Thymus (tissue), 11 donors: ENCODE results near the gene SOCS3. TPM values are rescaled to one million over a fixed set of nuclear protein-coding genes. Genes with fewer than 3 reads are reported as not detected.
A peak's percentile ranks its signal among the peaks of the same experiment; 100 is the strongest.

Source experiments
- DNase-seq, 9 donors: peaks; one replicate each; pipeline ENCODE4 v3.0.0-alpha.2; 2013; ENCODE audit warnings: low spot score in 9 of 9, low read depth in 6 of 9, missing footprints in 1 of 9
- H3K27ac ChIP-seq, 2 donors: one replicate each; pipeline ENCODE4 v1.5.1; 2013; ENCODE audit warnings: control low read depth in 1 of 2, low read depth in 1 of 2, low read length in 1 of 2, mild to moderate bottlenecking in 1 of 2, moderate library complexity in 1 of 2
- H3K27me3 ChIP-seq, 2 donors: one replicate each; pipeline ENCODE4 v1.5.1; 2013; ENCODE audit warnings: low read length in 1 of 2; ENCODE audit not compliant: control insufficient read depth in 2 of 2, insufficient read depth in 1 of 2
- H3K36me3 ChIP-seq, 2 donors: one replicate each; pipeline ENCODE4 v1.5.1; 2013; ENCODE audit warnings: low read length in 1 of 2, mild to moderate bottlenecking in 1 of 2, moderate library complexity in 1 of 2; ENCODE audit not compliant: control insufficient read depth in 2 of 2, insufficient read depth in 2 of 2
- H3K4me1 ChIP-seq, 2 donors: one replicate each; pipeline ENCODE4 v1.5.1; 2013; ENCODE audit warnings: low read length in 2 of 2; ENCODE audit not compliant: control insufficient read depth in 2 of 2, insufficient read depth in 2 of 2
- H3K4me3 ChIP-seq, 2 donors: one replicate each; pipeline ENCODE4 v1.5.1; 2013; ENCODE audit warnings: low read length in 2 of 2, control low read depth in 1 of 2, mild to moderate bottlenecking in 1 of 2
- H3K9me3 ChIP-seq, 2 donors: one replicate each; pipeline ENCODE4 v1.5.1; 2013; ENCODE audit warnings: low read length in 1 of 2, mild to moderate bottlenecking in 1 of 2; ENCODE audit not compliant: control insufficient read depth in 2 of 2, insufficient read depth in 1 of 2
- WGBS: extraction: QIAGEN DNeasy Blood & Tissue Kit; methylation state at CpG from one replicate; pipeline ENCODE4 v1.1.7; 2013; 5-methylcytosine and 5-hydroxymethylcytosine counted together
- polyA plus RNA-seq: library from polyadenylated mRNA; stranded (reverse); fragments of 200-250 nt; gene quantifications from one replicate; pipeline ENCODE4 v1.2.3, GENCODE V29; 2013
- total RNA-seq: library from RNA; stranded (reverse); fragments of 120-200 nt; gene quantifications from one replicate; pipeline ENCODE4 v1.2.4, GENCODE V29; 2013
- donor health status: healthy.

The SOCS3 gene
- total and polyA plus RNA-seq, 2 donors = 59.5 to 126 TPM

GRCh38 chr17:78395155-78395554 is 35.3 kb upstream of the SOCS3 start:
- DNase-seq = no peak
- H3K9me3 ChIP-seq = no peaks in the 10 kb centered on the region
- no peak overlapping the region for H3K27ac ChIP-seq
- no peaks in the 10 kb centered on the region for H3K27me3 ChIP-seq
- H3K4me3 ChIP-seq = no peak overlapping the region
- WGBS = over 99% methylated on average over 2 of the region's 2 CpGs
- peaks cover 0 to 2% of the 10 kb centered on the region in 2 donors for H3K4me1 ChIP-seq
- peaks cover 82 to 86% of the 10 kb centered on the region in 2 donors for H3K36me3 ChIP-seq

GRCh38 chr17:78394209-78394608 is 34.3 kb upstream of the SOCS3 start:
- peaks cover 73 to 81% of the 10 kb centered on the region in 2 donors for H3K36me3 ChIP-seq
- no peak for DNase-seq
- H3K4me3 ChIP-seq = no peak overlapping the region
- 95% methylated on average over 7 of the region's 7 CpGs for WGBS
- H3K4me1 ChIP-seq = peaks cover 0 to 10% of the 10 kb centered on the region in 2 donors
- no peak overlapping the region for H3K27ac ChIP-seq
- H3K9me3 ChIP-seq = no peaks in the 10 kb centered on the region
- no peaks in the 10 kb centered on the region for H3K27me3 ChIP-seq

- DNase-seq = no peak
- H3K4me1 ChIP-seq = peaks cover 1 to 16% of the 10 kb centered on the region in 2 donors
- no peaks in the 10 kb centered on the region for H3K9me3 ChIP-seq
- WGBS = 98% methylated on average over 4 of the region's 4 CpGs
- H3K4me3 ChIP-seq = no peak overlapping the region
- peaks cover 66 to 75% of the 10 kb centered on the region in 2 donors for H3K36me3 ChIP-seq
- no peaks in the 10 kb centered on the region for H3K27me3 ChIP-seq
- no peak overlapping the region for H3K27ac ChIP-seq
Observed at GRCh38 chr17:78393575-78393974, 33.7 kb upstream of the SOCS3 start.

DNA sequence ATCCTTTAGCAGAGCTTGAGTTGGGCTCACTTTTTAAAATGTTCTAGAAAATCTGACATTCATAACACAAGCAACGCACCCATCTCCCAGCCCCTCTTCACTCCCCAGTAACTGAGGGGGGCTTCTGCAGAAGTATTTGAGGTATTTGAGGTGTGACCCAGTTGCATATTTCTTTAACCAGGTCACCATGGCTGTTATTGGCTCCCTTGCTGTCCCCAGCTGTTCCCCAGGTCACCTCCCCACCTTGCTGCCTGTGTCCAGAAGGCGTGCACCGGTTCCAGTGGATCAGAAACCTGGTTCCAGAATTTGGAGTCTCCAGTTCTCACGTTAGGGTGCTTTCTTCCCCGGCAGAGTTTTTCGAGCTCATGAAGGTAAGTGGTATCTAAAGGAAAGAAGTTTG is 32.4 kb upstream of the SOCS3 start:
- no peaks in the 10 kb centered on the region for H3K27me3 ChIP-seq
- peaks cover 55 to 62% of the 10 kb centered on the region in 2 donors for H3K36me3 ChIP-seq
- no peak overlapping the region for H3K4me3 ChIP-seq
- H3K9me3 ChIP-seq = no peaks in the 10 kb centered on the region
- WGBS = 98% methylated on average over 6 of the region's 6 CpGs
- no peak for DNase-seq
- H3K4me1 ChIP-seq = peaks cover 6 to 28% of the 10 kb centered on the region in 2 donors
- H3K27ac ChIP-seq = no peak overlapping the region

GRCh38 chr17:78391843-78392242 is 32.0 kb upstream of the SOCS3 start:
- Histone ChIP-seq H3K4me3 (no peak overlapping the region), H3K27ac (no peak overlapping the region), H3K27me3 (no peaks in the 10 kb centered on the region), H3K4me1 (peaks cover 7 to 32% of the 10 kb centered on the region in 2 donors), H3K36me3 (peaks cover 50 to 58% of the 10 kb centered on the region in 2 donors), H3K9me3 (no peaks in the 10 kb centered on the region)
- DNase-seq = no peak
- 96% methylated on average over 4 of the region's 4 CpGs for WGBS

DNA sequence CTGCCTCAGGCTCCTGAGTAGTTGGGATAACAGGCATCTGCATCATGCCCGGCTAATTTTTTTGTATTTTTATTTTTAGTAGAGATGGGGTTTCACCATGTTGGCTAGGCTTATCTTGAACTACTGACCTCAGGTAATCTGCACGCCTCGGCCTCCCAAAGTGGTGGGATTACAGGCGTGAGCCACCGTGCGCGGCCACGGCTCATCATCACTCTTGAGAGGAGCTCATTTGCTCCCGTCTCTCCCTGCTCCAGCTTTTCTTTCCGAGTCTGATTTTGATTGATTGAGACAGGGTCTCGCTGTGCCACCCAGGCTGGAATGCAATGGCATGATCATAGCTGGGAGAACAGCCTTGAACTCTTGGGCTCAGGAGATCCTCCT is 31.2 kb upstream of the SOCS3 start:
- H3K27ac ChIP-seq = no peak overlapping the region
- peaks cover 14 to 40% of the 10 kb centered on the region in 2 donors for H3K4me1 ChIP-seq
- no peak overlapping the region for H3K4me3 ChIP-seq
- WGBS = 98% methylated on average over 11 of the region's 11 CpGs
- H3K36me3 ChIP-seq = peaks cover 42 to 50% of the 10 kb centered on the region in 2 donors
- no peak for DNase-seq
- no peaks in the 10 kb centered on the region for H3K9me3 ChIP-seq
- H3K27me3 ChIP-seq = no peaks in the 10 kb centered on the region

DNA sequence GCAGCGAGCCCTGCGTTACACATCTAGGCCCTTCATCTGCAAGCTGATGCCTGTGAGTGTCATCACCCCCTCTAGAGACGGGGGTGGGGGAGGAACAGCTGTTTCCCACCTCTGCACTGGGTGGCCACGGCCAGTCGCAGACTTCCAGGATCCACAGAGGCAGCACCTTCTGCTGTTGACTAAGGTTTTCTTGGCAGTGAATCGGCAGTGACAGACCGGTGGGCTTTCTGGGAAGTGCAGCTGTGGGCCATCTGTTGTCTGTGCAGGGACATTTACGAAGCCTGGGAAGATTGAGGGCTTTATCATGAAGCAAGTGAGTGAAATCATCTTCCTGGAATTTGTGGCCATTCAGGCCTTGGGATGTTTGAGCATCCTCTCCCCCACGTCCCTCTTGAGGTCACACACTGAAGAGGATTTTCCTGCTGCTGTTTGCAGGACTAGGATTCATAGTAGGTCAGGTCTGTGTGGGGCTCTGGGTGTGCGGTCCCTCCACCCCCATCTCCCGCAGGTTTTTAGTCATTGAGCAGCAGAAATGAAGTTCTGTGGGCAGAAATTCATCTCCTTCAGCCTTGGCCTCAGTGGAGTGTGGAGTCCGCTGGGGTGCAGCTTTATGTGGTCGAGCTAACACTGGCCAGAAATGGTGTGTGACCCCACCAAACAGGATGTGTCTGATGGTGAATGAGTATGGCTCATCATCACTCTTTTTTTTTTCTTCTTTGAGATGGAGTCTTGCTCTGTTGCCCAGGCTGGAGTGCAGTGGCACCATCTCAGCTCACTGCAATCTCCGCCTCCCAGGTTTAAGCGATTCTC is 30.6 kb upstream of the SOCS3 start:
- Histone ChIP-seq H3K4me1 (peaks cover 20 to 46% of the 10 kb centered on the region in 2 donors), H3K4me3 (no peak overlapping the region), H3K27ac (peak overlapping the region in 1 of 2 donors; percentile 65), H3K27me3 (no peaks in the 10 kb centered on the region), H3K36me3 (peaks cover 36 to 52% of the 10 kb centered on the region in 2 donors), H3K9me3 (no peaks in the 10 kb centered on the region)
- 92% methylated on average over 15 of the region's 15 CpGs for WGBS
- no peak for DNase-seq

DNA sequence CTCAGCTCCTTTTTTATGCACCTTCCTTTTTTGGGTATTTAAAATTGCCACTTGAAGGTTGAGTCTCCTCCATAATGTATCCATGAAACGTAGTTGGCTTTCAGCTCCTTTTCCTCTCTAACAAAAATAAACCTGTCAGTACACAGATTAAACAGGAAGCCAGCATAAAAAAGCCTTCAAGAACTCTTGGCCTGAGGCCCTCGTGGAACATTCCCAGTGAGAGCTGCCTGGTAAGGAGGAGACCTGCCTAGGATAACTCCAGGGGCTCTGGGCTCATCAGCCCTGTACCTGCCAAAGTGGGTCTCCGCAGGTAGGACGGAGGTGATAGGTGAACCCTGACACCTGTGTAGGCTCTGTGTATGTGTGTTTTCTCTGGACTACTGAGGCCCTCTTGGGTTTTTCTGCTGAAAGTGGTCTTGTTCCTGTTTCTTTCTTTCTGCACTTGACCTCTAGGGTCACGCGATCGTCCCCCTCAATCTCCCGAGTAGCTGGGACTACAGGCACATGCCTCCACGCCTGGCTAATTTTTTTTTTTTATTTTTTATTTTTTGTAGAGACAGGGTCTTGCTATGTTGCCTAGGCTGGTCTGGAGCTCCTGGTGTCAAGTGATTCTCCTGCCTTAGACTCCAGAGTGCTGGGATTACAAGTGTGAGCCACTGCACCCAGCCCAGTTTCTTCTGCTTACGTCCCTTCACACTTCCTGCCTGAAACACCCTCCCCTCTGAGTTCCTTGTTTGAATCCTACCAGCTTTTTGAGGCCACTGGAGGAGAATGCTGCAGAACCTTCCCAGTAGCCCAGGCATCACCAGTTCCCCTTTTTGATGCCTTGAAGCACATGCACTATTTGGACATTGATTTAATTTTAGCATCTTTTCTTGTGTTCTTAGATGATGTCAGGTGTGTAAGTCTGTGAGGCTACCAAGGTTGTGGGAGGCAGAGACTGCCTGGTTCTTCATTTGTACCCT is 28.4 kb upstream of the SOCS3 start:
- Histone ChIP-seq H3K4me1 (peaks cover 38 to 67% of the 10 kb centered on the region in 2 donors), H3K4me3 (no peak overlapping the region), H3K9me3 (no peaks in the 10 kb centered on the region), H3K36me3 (peaks cover 22 to 31% of the 10 kb centered on the region in 2 donors), H3K27me3 (no peaks in the 10 kb centered on the region), H3K27ac (peak overlapping the region; percentile 72 to 78)
- 74% methylated on average over 10 of the region's 10 CpGs for WGBS
- peak in 1 of 9 donors; percentile 52 for DNase-seq
